SJSA1 (cell line): ENCODE results near the gene ABCF1. TPM values are rescaled to one million over a fixed set of nuclear protein-coding genes. Genes with fewer than 3 reads are reported as not detected.
A peak's percentile ranks its signal among the peaks of the same experiment; 100 is the strongest.
"Not testable (repeated sequence)": the region's sequence is repeated elsewhere in the genome, so short reads cannot be mapped to it uniquely, and the experiment has no call there.

Experiments
- DNase-seq, 2 experiments: peaks; one replicate each; pipeline ENCODE4 v3.0.0-alpha.2; 2015 to 2020; ENCODE audit warnings: low spot score in 2 of 2, low read depth in 1 of 2
- H3K27ac ChIP-seq: fragments of 250-450 bp; sonication (Bioruptor Pico); 2 replicates; pipeline ENCODE4 v1.5.1; 2020; ENCODE audit warnings: mild to moderate bottlenecking, moderate library complexity
- H3K27me3 ChIP-seq: fragments of 250-450 bp; sonication (Bioruptor Pico); replicated peaks from 2 replicates; pipeline ENCODE4 v1.5.1; 2020; ENCODE audit warnings: mild to moderate bottlenecking, moderate library complexity
- H3K36me3 ChIP-seq: fragments of 250-450 bp; sonication (Bioruptor Pico); 2 replicates; pipeline ENCODE4 v1.5.1; 2020; ENCODE audit warnings: mild to moderate bottlenecking
- H3K4me1 ChIP-seq: fragments of 250-450 bp; sonication (Bioruptor Pico); replicated peaks from 2 replicates; pipeline ENCODE4 v1.6.1; 2021; ENCODE audit warnings: mild to moderate bottlenecking
- H3K4me3 ChIP-seq: fragments of 250-450 bp; sonication (Bioruptor Pico); 2 replicates; pipeline ENCODE4 v1.5.1; 2020; ENCODE audit warnings: mild to moderate bottlenecking
- H3K9me3 ChIP-seq: fragments of 250-450 bp; sonication (Bioruptor Pico); replicated peaks from 2 replicates; pipeline ENCODE4 v1.5.1; 2020; ENCODE audit warnings: mild to moderate bottlenecking
- total RNA-seq: library from RNA; depleted of rRNA; stranded (reverse); fragments of >200 nt; shearing (Covaris generic); gene quantifications from 2 replicates; pipeline ENCODE4 v1.2.3, GENCODE V29; 2014; rRNA removed

Gene ABCF1
- total RNA-seq: 38.8 and 59.3 TPM in 2 replicates

DNA sequence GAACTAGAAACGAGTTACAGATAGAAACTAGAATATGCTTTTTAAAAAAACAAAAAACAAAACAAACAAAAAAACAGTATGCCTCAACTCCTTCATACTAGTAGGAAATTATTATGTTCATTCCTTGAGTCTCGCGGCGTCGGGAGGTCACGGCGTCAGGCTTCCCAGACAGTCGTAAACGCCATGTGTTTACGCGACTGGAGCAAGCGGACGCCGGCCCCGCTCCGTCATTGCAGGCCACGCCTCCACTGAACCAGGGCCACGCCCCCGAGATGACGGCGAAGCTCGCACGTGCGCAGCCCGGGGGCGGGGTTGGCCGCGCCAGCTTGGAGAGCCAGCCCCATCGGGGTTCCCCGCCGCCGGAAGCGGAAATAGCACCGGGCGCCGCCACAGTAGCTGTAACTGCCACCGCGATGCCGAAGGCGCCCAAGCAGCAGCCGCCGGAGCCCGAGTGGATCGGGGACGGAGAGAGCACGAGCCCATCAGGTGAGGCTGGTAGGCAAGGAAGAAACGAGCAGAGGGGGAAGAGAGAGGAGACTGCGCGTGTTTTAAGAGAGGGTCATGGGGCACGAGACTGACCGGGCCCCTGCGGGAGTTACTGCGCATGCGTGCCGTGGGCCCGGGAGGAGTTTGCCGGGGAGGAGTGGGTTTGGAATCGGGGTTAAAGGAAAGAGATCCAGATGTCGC, at the start of gene ABCF1:
ABCF1 (plus strand) TSS at position 368 of the 687 bp plus-strand sequence; CDS start at position 414, 46 bp downstream.
- H3K27ac ChIP-seq: peak within 1 kb of the TSS; percentile 83
- peaks cover 13% of the 10 kb centered on the region for H3K4me1 ChIP-seq
- peaks cover 26% of the 10 kb centered on the region for H3K36me3 ChIP-seq
- H3K9me3 ChIP-seq: no peaks in the 10 kb centered on the region
- H3K4me3 ChIP-seq: peak within 1 kb of the TSS; percentile 68
- H3K27me3 ChIP-seq: no peaks in the 10 kb centered on the region
- DNase-seq: peak; percentile 98 to 99

DNA sequence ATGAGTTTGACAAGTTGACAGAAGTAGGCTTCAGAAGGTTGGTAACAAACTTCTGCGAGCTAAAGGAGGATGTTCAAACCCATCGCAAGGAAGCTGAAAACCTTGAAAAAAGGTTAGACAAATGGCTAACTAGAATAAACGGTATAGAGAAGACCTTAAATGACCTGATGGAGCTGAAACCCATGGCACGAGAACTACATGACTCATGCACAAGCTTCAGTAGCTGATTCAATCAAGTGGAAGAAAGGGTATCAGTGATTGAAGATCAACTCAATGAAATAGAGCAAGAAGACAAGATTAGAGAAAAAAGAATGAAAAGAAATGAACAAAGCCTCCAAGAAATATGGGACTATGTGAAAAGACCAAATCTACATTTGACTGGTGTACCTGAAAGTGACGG, 49.3 kb upstream of the ABCF1 start:
- DNase-seq, H3K27me3 ChIP-seq, H3K36me3 ChIP-seq, H3K27ac ChIP-seq, H3K9me3 ChIP-seq, H3K4me3 ChIP-seq: not testable (repeated sequence)
- peaks cover 19% of the 10 kb centered on the region for H3K4me1 ChIP-seq

DNA sequence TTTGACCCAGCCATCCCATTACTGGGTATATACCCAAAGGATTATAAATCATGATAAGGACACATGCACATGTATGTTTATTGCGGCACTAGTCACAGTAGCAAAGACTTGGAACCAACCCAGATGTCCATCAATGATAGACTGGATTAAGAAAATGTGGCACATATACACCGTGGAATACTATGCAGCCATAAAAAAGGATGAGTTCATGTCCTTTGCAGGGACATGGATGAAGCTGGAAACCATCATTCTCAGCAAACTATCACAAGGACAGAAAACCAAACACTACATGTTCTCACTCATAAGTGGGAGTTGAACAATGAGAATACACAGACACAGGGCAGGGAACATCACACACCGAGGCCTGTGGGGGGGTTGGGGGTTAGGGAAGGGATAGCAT, 44.8 kb upstream of the ABCF1 start:
- H3K9me3 ChIP-seq, H3K27ac ChIP-seq, H3K27me3 ChIP-seq, H3K4me3 ChIP-seq, DNase-seq, H3K36me3 ChIP-seq: not testable (repeated sequence)
- peaks cover 13% of the 10 kb centered on the region for H3K4me1 ChIP-seq

DNA sequence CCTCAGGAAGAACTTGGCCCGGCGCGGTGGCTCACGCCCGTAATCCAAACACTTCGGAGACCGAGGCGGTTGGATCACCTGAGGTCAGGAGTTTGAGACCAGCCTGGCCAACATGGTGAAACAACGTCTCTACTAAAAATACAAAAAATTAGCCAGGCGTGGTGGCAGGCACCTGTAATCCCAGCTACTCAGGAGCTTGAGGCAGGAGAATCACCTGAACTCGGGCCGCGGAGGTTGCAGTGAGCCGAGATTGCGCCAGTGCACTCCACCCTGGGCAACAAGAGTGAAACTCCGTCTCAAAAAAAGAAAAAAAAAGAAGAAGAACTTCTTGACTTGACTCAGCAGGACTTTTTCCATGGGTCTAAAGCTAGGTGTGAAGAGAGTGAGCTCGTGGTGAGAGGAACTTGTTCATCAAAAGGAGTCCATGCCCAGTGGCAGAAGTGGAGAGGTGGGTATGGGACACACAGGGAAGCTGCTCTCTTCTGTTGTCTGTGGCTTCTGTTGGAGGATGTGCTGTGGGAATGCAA, 41.8 kb upstream of the ABCF1 start:
- not testable (repeated sequence) for H3K9me3 ChIP-seq, H3K4me3 ChIP-seq, H3K4me1 ChIP-seq, H3K27me3 ChIP-seq, DNase-seq, H3K27ac ChIP-seq, H3K36me3 ChIP-seq

DNA sequence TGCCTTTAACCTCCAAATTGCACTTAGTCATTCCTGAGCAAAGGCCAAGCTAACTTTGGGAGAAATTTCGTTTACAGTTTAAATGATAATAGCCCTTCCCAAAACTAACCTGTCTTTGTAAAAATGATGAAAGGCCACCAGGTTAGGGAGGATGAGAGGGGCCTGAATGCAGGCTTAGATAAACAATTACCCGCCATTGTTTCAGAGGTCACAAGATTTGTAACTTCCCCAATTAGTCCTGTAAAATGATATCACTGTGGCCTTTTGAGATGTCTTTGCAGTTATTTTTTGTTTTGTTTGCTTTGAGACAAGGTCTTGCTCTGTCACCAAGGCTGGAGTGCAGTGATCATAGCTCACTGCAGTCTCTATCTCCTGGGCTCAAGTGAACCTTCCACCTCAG, 41.2 kb upstream of the ABCF1 start:
- no peak for DNase-seq
- Histone ChIP-seq H3K9me3 (no peaks in the 10 kb centered on the region), H3K4me1 (peaks cover 6% of the 10 kb centered on the region), H3K36me3 (no peaks in the 10 kb centered on the region), H3K27me3 (no peaks in the 10 kb centered on the region), H3K27ac (no peak overlapping the region), H3K4me3 (no peak overlapping the region)

DNA sequence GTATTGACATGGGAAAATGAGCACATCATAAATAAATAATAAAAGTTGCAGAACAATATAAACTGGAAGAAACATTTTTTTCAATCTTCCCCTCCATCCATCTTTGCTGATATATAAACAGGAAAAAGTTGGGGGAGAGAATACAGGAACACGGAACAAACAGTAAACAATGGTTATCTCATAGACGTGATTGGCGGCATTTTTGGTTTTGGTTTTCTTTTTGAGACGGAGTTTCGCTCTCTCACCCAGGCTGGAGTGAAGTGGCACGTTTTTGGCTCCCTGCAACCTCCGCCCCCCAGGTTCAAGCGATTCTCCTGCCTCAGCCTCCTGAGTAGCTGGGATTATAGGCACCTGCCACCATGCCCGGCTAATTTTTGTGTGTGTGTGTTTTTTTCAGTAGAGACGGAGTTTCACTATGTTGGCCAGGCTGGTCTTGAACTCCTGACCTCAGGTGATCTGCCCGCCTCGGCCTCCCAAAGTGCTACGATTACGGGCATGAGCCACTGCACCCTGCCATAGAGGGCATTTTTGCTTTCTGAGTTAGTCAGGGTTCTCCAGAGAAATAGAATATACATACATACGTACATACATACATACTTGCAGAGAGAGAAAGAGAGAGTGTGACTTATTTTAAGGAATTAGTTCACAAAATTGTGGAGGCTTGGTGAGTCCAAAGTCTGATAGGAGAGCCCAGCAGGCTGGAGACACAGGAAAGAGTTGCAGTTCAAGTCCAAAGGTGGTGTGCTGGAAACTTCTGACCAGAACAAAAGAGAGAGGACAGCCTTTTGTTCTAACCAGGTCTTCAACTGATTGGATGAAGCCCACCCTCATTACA, 37.6 kb upstream of the ABCF1 start:
- no peaks in the 10 kb centered on the region for H3K27me3 ChIP-seq
- DNase-seq: no peak
- H3K9me3 ChIP-seq: no peaks in the 10 kb centered on the region
- H3K4me1 ChIP-seq: no peaks in the 10 kb centered on the region
- no peak overlapping the region for H3K4me3 ChIP-seq
- H3K36me3 ChIP-seq: no peaks in the 10 kb centered on the region
- H3K27ac ChIP-seq: no peak overlapping the region

DNA sequence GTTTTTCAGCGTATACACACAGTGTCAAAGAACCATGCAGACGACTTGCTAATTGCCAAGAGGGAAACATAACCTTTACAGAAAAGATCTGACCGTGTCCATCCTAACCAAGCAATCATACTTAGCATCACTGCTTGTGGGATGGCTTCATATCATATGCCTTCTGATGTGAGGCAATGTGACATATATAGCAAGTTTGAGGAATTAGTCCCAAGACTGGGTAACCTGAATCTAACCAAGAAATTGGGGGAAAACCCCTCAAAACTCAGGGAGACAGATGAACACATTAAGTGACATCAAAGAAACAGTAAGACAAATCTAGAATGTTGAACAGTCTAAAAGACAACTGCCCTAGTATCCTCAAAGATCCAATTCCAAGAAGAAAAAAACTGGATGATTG, 33.3 kb upstream of the ABCF1 start:
- Histone ChIP-seq H3K9me3 (no peaks in the 10 kb centered on the region), H3K27me3 (no peaks in the 10 kb centered on the region), H3K36me3 (no peaks in the 10 kb centered on the region)

DNA sequence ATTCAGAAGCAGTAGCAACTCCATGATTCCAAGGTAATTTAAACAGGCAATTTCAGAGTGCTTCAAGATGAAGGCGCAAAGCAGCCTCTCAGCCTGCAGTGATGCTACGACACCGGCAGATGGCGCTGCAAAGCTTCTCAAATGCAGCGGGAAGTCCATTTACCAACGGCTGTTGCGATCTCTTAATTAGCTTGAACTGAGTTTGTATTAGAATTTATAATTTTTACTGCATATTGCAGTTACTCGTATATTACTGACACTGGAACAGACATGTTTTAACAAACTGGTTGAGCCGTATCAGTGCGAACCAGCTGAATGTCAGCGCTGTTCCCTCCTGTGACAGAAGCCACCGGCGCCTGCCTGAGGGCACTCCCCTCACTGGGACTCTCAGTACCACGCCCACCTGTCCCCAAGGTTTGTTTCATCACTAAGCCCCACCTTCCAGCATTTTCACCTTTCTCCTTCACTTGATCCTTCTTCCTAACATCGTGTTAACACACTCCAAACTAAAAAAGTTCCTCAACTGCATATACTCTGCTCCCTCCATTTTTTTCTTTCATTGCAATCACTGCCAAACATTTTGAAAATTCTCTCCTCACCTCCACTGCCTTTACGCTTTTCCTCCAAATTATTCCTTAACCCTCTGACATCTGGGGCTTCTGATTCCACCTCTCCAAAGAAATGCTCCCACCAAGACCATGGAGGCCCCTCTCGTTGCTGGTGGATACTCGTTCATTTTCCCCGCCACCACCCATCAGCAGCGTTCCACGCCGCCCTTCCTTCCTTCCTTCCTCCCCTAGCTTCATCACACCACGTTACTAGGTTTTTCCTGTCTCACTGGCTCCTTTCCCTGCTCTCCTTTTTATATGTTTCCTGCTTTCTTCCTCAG, 29.5 kb upstream of the ABCF1 start:
- Histone ChIP-seq H3K27ac (no peak overlapping the region), H3K9me3 (no peaks in the 10 kb centered on the region), H3K27me3 (no peaks in the 10 kb centered on the region), H3K36me3 (peaks cover 15% of the 10 kb centered on the region), H3K4me1 (no peaks in the 10 kb centered on the region), H3K4me3 (peak overlapping the region; percentile 11; the same call in 1 of the 2 replicates)
- DNase-seq: peak; percentile 59 to 77

More for the DNA sequence above, 33.3 kb upstream of the ABCF1 start:
- Histone ChIP-seq H3K4me1 (no peaks in the 10 kb centered on the region), H3K4me3 (no peak overlapping the region), H3K27ac (no peak overlapping the region)
- no peak for DNase-seq

DNA sequence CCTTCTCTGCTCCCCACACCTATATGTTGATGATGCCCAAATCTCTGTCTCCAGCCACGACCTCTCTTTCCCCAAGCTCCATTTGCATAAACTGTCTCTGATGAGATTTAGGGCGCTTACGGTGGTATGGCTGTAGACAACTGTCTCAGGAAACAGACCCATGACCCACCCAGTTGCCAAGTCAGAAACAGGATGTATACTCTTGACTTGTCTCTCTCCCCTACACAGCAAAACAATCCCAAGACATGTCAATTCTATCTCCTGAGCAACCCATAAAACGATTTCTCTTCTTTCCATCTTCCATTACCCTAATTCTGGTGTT, 28.9 kb upstream of the ABCF1 start:
- Histone ChIP-seq H3K27ac (no peak overlapping the region), H3K4me3 (no peak overlapping the region), H3K9me3 (no peaks in the 10 kb centered on the region), H3K36me3 (peaks cover 21% of the 10 kb centered on the region), H3K27me3 (no peaks in the 10 kb centered on the region), H3K4me1 (no peaks in the 10 kb centered on the region)
- DNase-seq: no peak

DNA sequence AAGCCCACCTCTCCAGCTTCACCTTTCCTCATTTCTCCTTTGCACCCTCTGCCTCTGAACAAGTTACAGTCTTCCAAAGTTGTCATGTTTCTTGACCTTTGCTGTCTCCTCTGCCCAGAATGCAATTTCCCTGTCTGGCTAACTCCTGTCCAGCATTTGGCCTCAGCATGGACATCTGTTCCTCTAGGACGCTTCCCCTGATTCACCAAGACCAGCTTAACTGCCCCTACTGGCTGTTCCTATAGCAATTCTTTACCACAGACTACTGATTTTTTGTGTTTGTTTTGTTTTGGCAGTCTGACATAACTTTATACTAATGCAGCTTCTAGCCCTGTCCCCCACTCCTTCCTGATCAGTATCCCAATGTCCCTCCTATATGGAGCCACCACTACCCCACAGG, 28.3 kb upstream of the ABCF1 start:
- Histone ChIP-seq H3K36me3 (peaks cover 26% of the 10 kb centered on the region), H3K27me3 (no peaks in the 10 kb centered on the region), H3K4me1 (no peaks in the 10 kb centered on the region), H3K27ac (no peak overlapping the region), H3K9me3 (no peaks in the 10 kb centered on the region), H3K4me3 (no peak overlapping the region)
- DNase-seq: no peak

DNA sequence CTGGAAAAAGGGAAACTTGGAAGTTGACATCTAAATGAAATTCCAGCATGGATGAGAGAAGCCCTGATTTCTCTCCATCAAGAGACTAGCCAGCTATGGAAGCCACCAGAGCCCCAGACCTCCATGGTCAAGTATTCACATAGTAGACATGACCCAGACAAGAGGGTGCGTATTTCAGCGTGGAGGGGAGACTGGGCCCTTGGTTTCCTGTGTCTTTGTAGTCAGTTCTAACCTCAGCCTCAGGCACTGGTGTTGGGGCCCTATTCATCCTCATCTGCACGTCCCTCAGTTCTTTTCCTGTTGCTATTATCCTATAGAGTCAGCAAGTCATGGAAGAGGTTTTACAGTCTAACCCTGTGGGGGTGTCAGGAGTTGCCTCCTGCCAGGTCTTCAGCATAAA, 27.4 kb upstream of the ABCF1 start:
- peaks cover 35% of the 10 kb centered on the region for H3K36me3 ChIP-seq
- H3K27ac ChIP-seq: no peak overlapping the region
- H3K9me3 ChIP-seq: no peaks in the 10 kb centered on the region
- DNase-seq: no peak
- no peak overlapping the region for H3K4me3 ChIP-seq
- H3K27me3 ChIP-seq: no peaks in the 10 kb centered on the region
- no peaks in the 10 kb centered on the region for H3K4me1 ChIP-seq

DNA sequence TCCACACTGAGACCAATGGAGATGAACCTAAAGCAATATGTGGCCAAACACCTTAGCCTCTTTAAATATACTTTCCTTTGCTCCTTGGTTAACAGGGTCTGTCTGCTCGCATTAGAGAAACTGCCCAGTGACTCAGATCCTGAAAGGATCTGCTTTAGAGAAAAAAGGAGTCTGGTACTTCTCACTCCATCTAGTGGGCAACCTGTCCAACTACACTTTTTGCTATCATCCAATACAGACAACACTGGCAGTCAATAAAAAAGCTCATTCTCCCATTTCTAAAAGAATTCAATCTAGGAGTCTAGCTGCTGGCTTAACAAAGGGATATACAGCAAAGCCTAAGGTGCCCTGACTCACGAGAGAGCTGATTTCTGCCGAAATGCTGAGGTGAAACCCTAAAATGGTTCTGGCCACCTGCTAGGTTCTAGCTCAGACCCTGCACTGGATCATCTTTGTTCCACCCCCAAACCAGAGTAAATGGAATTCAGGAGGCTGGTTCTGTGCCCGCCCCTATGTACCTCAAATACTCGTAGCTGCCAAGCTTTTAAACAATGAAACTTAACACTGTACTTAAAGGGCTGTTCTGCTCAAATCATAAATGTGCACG, 26.5 kb upstream of the ABCF1 start:
- Histone ChIP-seq H3K9me3 (no peaks in the 10 kb centered on the region), H3K27ac (no peak overlapping the region), H3K27me3 (no peaks in the 10 kb centered on the region), H3K4me3 (no peak overlapping the region), H3K36me3 (peaks cover 41% of the 10 kb centered on the region), H3K4me1 (no peaks in the 10 kb centered on the region)
- peak in 1 of 2 experiments; percentile 55 for DNase-seq

DNA sequence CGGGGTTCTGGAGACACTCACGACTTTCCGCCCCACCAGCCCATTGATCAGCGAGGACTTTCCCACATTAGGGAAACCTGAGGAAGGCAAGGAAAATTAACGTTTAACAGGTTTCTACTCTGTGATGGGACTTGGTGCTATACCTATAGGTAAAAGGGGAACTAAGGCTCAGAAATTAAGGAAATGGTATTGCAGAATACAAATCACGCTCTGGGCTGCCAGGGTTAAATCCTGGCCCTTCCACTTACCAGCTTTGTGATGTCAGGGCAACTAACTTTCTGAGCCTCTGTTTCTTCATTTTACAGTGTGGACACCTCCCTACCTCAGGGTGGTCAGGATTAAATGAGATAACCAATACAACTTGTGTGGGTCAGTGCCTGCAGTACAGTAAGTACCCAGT, 23.8 kb upstream of the ABCF1 start:
- Histone ChIP-seq H3K36me3 (peaks cover 68% of the 10 kb centered on the region), H3K9me3 (no peaks in the 10 kb centered on the region), H3K4me3 (no peak overlapping the region), H3K27me3 (no peaks in the 10 kb centered on the region), H3K4me1 (no peaks in the 10 kb centered on the region), H3K27ac (no peak overlapping the region)
- no peak for DNase-seq
